Fibroblast of gingiva (primary cell): Measurements from ENCODE around the gene ECT2.
"Not testable (repeated sequence)": the region's sequence is repeated elsewhere in the genome, so short reads cannot be mapped to it uniquely, and the experiment has no call there.

Source experiments
- DNase-seq: peaks from one replicate; pipeline ENCODE4 v3.0.0-alpha.2; 2011; ENCODE audit warnings: low read depth

ECT2 gene

DNA sequence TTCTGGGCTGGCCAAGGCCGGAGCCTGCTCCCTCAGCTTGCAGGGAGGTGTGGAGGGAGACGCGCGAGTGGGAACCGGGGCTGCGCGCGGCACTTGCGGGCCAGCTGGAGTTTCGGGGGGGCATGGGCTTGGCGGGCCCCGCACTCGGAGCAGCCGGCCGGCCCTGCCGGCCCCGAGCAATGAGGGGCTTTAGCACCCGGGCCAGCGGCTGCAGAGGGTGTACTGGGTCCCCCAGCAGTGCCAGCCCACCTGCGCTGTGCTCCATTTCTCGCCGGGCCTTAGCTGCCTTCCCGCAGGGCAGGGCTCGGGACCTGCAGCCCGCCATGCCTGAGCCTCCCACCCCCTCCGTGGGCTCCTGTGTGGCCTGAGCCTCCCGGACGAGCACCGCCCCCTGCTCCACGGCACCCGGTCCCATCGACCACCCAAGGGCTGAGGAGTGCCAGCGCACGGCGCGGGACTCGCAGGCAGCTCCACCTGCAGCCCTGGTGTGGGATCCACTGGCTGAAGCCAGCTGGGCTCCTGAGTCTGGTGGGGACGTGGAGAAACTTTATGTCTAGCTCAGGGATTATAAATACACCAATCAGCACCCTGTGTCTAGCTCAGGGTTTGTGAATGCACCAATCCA is 116.3 kb downstream of the ECT2 start:
- not testable (repeated sequence) for DNase-seq

DNA sequence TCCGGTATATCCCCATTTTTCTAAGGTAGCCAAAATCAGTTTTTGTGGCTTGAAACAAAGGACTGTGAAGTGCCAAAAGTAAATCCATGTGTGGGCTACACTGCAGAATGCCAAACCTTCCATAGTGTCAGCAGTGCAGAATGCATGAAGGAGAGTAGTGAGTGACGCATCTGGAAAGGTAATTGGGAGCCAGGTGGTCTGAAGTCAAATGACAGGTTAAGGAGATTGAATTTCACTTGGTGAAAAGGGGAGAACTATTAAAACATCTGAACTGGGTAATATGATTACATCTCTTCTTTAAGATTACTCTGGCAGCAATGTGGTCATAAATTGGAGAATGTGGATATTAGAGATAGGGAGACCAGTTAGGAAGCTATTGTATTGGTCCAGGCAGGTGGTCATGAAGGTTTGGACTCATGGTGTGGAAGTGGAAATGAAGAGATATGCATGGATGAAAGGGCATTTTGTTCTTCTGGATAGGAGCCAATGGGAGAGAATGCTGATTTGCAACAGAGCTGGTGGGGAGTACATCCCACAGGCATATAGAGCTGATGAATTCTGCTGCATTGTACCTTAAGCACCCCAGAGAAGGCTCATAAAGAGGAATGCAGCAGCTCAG is 118.2 kb downstream of the ECT2 start:
- DNase-seq = no peak

DNA sequence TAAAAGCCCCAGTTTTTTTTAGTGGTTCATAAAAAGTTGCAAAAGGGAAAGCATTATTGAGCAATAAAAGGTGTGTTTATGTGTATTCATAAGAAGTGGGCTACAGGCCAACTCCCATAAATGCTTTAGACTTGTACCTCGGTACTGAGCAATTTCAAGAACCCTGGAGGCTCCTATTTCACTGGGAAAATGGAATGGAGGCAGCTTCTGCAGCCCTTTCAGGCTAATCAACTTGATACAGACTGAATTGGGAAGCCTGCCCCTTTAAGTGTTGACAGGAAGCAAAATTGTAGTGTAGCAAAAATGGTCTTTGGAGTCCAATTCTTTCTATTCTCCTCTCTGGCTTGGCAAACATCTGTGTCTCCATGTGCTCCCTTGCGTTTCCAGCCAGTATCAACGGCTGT is 118.8 kb downstream of the ECT2 start:
- peak; percentile 22 for DNase-seq

DNA sequence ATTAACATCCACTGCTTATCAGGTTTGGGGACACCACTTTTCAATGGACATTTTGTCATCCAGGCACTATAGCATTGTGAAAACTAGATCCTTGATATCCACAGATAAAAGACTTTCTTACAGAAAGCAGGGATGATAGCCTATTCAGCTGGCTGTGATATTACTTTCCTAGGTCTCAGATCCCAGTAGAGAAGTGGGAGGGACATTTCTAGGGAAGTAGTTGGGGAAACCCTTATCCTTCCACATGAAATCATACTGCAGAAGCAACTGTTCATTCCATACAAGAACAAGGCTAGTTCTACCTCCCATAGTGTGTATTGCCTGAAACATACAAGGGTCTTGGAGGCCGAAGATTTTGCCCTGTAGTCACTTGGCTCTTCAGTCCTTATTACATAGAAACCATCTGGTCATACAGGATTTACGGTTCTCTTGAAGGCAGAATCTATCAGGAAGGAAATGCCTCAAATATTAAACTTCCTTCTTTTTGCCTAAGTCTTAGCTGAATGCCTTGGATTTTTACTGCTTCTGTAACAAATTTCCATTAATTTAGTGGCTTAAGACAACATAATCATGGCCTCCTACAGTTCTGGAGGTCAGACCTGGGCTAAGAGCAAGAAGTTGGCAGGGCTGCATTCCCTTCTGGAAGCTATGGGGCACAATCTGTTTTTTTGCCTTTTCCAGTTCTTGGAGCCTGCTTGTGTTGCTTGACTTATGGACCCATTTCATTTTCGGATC is 119.4 kb downstream of the ECT2 start:
- DNase-seq = no peak
